GM12892 (cell line): ENCODE data around the gene ADH1C.

Experiments used
- DNase-seq: peaks from one replicate; pipeline ENCODE4 v3.0.0; 2011; ENCODE audit not compliant: insufficient read length
- FAIRE-seq: peaks from 2 replicates; lab custom pipeline; 2011; peaks lifted over from hg19 to GRCh38; lab: Jason Lieb, UNC
- POLR2A ChIP-seq: IDR thresholded peaks from 2 replicates; pipeline ENCODE4 v1.6.1; 2011; ENCODE audit warnings: low read depth, low read length, control low read depth
- POLR2AphosphoS5 ChIP-seq: IDR thresholded peaks from 2 replicates; pipeline ENCODE4 v1.6.1; 2011; ENCODE audit warnings: low read depth, low read length, control low read depth
- TAF1 ChIP-seq: IDR thresholded peaks from 2 replicates; pipeline ENCODE4 v1.6.1; 2011; ENCODE audit warnings: low read depth, mild to moderate bottlenecking, control low read depth, low read length, borderline replicate concordance

Gene ADH1C

GRCh38 chr4:99317354-99317753 is 35.2 kb downstream of the ADH1C start:
- FAIRE-seq (no peak), DNase-seq (no peak)
- TF ChIP-seq POLR2A (no peak), TAF1 (no peak), POLR2AphosphoS5 (no peak)

DNA sequence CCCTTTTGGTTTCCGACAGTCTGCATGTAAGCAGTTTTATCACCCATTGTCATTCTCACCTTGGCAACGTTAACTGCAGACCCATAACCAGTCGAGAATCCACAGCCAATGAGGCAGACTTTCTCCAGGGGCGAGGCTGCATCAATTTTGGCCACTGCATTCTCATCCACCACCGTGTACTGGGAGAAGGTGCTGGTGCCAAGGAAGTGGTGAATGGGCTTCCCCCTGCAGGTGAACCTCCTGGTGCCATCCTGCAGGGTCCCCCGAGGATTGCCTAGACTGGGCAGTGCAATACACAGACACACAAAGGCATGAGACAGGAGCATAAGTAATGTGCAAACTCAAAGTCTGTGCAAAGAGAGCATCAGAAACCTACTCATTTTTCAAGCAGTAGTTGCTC is 36.7 kb downstream of the ADH1C start:
- TF ChIP-seq TAF1 (no peak), POLR2A (no peak), POLR2AphosphoS5 (no peak)

GRCh38 chr4:99314211-99314610 is 38.3 kb downstream of the ADH1C start:
- FAIRE-seq = no peak
- DNase-seq = no peak
- TF ChIP-seq POLR2AphosphoS5 = no peak
- TF ChIP-seq TAF1 = no peak
- TF ChIP-seq POLR2A = no peak

More for the DNA sequence above, 36.7 kb downstream of the ADH1C start:
- DNase-seq (no peak), FAIRE-seq (no peak)

GRCh38 chr4:99310389-99310788 is 42.2 kb downstream of the ADH1C start:
- TF ChIP-seq TAF1 = no peak
- TF ChIP-seq POLR2AphosphoS5 = no peak
- no peak for TF ChIP-seq POLR2A
- DNase-seq (no peak), FAIRE-seq (no peak)

DNA sequence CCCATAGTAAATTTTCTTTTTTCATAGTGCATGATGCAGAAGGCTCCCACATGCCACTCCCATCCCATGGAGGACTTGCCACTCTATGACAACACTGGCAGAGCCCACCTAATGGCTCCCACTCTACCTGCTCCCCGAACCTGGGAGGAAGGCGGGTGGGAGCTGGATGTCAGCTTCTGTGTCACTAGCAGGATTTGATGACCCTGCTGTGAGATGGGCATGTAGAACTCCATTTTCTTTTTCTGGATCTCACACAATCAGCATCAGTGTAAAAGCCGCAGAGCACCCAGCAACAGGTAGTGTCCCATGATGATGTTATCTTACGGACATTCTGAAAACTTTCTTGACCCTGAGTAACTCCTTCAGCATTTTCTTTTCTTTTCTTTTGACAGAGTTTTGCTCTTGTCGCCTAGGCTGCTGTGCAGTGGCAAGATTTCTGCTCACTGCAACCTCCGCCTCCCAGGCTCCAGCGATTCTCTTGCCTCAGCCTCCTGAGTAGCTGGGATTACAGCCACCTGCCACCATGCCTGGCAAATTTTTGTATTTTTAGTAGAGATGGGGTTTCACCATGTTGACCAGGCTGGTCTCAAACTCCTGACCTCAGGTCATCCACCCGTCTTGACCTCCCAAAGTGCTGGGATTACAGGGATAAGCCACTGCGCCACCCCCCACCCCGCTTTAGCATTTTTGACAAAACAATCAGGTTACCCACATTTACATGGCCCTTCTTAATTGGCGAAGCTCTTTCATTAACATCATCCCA is 46.7 kb downstream of the ADH1C start:
- no peak for FAIRE-seq
- DNase-seq = no peak
- no peak for TF ChIP-seq POLR2A
- no peak for TF ChIP-seq POLR2AphosphoS5
- no peak for TF ChIP-seq TAF1

GRCh38 chr4:99301376-99302164 is 51.0 kb downstream of the ADH1C start:
- FAIRE-seq = no peak
- DNase-seq = no peak
- TF ChIP-seq POLR2A (no peak), TAF1 (no peak), POLR2AphosphoS5 (no peak)

GRCh38 chr4:99300934-99301333 is 51.6 kb downstream of the ADH1C start:
- DNase-seq = no peak

GRCh38 chr4:99293357-99293756 is 59.2 kb downstream of the ADH1C start:
- TF ChIP-seq POLR2A (no peak), POLR2AphosphoS5 (no peak), TAF1 (no peak)
- DNase-seq (no peak), FAIRE-seq (no peak)

More at GRCh38 chr4:99300934-99301333, 51.6 kb downstream of the ADH1C start:
- no peak for FAIRE-seq
- no peak for TF ChIP-seq POLR2AphosphoS5
- no peak for TF ChIP-seq POLR2A
- no peak for TF ChIP-seq TAF1

DNA sequence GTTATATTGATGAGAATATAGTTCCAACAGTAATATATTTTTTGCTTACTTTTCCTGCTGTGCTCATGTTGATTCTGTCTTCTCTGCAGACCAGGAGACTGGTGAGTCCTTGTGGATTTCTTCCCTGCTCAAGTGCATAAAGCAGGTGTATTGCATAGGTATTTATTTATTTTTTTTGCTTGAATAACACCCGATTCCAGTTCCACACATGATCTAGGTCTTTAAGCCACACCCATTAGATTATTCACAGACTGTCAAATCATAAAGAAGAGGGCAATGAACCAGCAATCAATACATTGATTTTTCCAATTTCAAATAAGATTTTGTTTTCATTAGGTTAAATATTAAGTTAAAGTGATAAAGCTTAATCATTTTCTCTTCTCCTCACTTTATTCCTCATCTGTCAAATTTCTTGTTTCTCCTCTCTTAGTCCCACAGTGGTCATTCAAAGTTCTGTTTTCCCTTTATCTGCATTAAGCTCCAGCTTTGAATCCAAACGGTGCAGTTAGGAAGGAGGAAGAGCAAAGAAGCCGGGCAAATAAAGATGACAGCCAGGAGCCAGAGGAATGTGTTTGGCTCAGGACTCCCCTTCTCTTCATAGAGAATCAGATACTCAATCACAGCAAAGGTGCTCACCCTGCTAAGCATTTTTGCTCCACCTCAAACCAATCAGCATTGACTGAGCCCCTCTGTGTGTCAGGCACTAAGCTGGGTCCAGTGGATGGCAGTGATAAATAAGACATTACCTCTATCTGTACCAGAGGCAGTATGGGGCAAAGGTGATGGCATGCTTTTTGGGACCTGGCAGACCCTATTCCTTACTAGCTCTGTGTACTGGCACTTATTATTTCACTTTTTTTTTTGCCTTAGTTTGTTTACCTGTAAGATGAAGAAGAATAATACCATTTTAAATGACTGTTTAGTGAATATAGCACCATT is 61.4 kb downstream of the ADH1C start, which contains the start of gene ADH1A:
TSS of gene ADH1A (minus strand) at position 138 of the 939 bp plus-strand sequence. CDS start at position 67, 71 bp downstream.
- DNase-seq (no peak), FAIRE-seq (no peak)
- TF ChIP-seq TAF1 = no peak
- TF ChIP-seq POLR2A = no peak
- TF ChIP-seq POLR2AphosphoS5 = no peak
